BE2C (cell line): ENCODE results near the gene PUS10.

Experiments used
- DNase-seq: peaks from one replicate; pipeline ENCODE4 v3.0.0-alpha.2; 2020
- H3K27me3 ChIP-seq: fragments of 250-450 bp; sonication (Bioruptor Pico); 2 replicates; pipeline ENCODE4 v1.5.1; 2020; ENCODE audit warnings: mild to moderate bottlenecking
- H3K36me3 ChIP-seq: fragments of 250-450 bp; sonication (Bioruptor Pico); 2 replicates; pipeline ENCODE4 v1.5.1; 2020; ENCODE audit warnings: mild to moderate bottlenecking
- H3K4me1 ChIP-seq: fragments of 250-450 bp; sonication (Bioruptor Pico); 2 replicates; pipeline ENCODE4 v1.5.1; 2020
- H3K4me3 ChIP-seq: 2 replicates; pipeline ENCODE4 v1.5.1; 2011; ENCODE audit warnings: low read depth, low read length
- H3K9me3 ChIP-seq: fragments of 250-450 bp; sonication (Bioruptor Pico); 2 replicates; pipeline ENCODE4 v1.5.1; 2020
- TF ChIP-seq, protein P1 (sequence below): IDR thresholded peaks from 2 replicates; pipeline ENCODE4 v1.5.1; 2012; ENCODE audit warnings: mild to moderate bottlenecking, low read depth, low read length

Gene PUS10

DNA sequence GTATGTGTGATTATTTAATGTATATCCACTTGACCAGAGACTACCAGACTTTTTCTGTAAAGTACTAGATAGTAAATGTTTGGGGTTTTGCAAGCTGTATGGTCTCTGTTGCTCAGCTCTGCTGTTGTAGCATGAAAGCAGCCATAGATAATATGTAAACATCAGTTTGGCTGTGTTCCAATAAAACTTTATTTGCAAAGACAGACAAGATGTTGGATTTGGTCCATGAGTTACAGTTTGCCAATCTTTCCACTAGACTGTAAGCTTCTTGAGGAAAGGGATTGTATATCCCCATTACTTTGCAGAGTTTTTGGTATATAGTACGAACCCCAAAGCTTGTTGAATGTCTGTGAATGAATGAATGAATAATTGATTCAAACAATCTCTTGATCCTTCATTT lies 119.5 kb downstream of the PUS10 start:
- no peak overlapping the region for H3K4me3 ChIP-seq
- no peaks in the 10 kb centered on the region for H3K4me1 ChIP-seq
- no peaks in the 10 kb centered on the region for H3K9me3 ChIP-seq
- no peaks in the 10 kb centered on the region for H3K36me3 ChIP-seq
- no peak for DNase-seq
- H3K27me3 ChIP-seq, result no peaks in the 10 kb centered on the region
- TF ChIP-seq, protein P1, sequence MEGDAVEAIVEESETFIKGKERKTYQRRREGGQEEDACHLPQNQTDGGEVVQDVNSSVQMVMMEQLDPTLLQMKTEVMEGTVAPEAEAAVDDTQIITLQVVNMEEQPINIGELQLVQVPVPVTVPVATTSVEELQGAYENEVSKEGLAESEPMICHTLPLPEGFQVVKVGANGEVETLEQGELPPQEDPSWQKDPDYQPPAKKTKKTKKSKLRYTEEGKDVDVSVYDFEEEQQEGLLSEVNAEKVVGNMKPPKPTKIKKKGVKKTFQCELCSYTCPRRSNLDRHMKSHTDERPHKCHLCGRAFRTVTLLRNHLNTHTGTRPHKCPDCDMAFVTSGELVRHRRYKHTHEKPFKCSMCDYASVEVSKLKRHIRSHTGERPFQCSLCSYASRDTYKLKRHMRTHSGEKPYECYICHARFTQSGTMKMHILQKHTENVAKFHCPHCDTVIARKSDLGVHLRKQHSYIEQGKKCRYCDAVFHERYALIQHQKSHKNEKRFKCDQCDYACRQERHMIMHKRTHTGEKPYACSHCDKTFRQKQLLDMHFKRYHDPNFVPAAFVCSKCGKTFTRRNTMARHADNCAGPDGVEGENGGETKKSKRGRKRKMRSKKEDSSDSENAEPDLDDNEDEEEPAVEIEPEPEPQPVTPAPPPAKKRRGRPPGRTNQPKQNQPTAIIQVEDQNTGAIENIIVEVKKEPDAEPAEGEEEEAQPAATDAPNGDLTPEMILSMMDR, result no peak
